ENCODE results near the gene ZRANB1. TPM values are rescaled to one million over a fixed set of nuclear protein-coding genes. Genes with fewer than 3 reads are reported as not detected.

The ZRANB1 gene
- total RNA-seq, 4 donors from 2014 or later = 25.9 to 34.2 (median 34.1) TPM

GRCh38 chr10:124921261-124921660, 20.7 kb upstream of the ZRANB1 start:
- DNase-seq (ENCODE audit: low spot score) (no peak), ATAC-seq (ENCODE audit: low FRiP score) (no peak)
- no peak for TF ChIP-seq CTCF (IDR thresholded peaks at IDR 0.05)

GRCh38 chr10:124923684-124924083, 18.2 kb upstream of the ZRANB1 start:
- TF ChIP-seq CTCF (IDR thresholded peaks at IDR 0.05) = no peak
- DNase-seq (ENCODE audit: low spot score) (no peak), ATAC-seq (ENCODE audit: low FRiP score) (no peak)

- no peak for ATAC-seq (ENCODE audit: low FRiP score)
- DNase-seq (ENCODE audit: low spot score) = no peak
- no peak for TF ChIP-seq CTCF (IDR thresholded peaks at IDR 0.05)
Observed at GRCh38 chr10:124926548-124926947, 15.4 kb upstream of the ZRANB1 start.

GRCh38 chr10:124928087-124928486, 13.8 kb upstream of the ZRANB1 start:
- no peak for TF ChIP-seq CTCF (IDR thresholded peaks at IDR 0.05)
- ATAC-seq (ENCODE audit: low FRiP score) (no peak), DNase-seq (ENCODE audit: low spot score) (no peak)

GRCh38 chr10:124928545-124928944, 13.4 kb upstream of the ZRANB1 start:
- no peak for ATAC-seq (ENCODE audit: low FRiP score)
- DNase-seq (ENCODE audit: low spot score) = no peak
- TF ChIP-seq CTCF (IDR thresholded peaks at IDR 0.05) = no peak

GRCh38 chr10:124935946-124936345, 6.0 kb upstream of the ZRANB1 start:
- no peak for ATAC-seq (ENCODE audit: low FRiP score)
- TF ChIP-seq CTCF (IDR thresholded peaks at IDR 0.05) = no peak

GRCh38 chr10:124936813-124937212, 5.1 kb upstream of the ZRANB1 start:
- ATAC-seq (ENCODE audit: low FRiP score) = no peak
- TF ChIP-seq CTCF (IDR thresholded peaks at IDR 0.05) = no peak
- DNase-seq (ENCODE audit: low spot score) = no peak

More at GRCh38 chr10:124935946-124936345, 6.0 kb upstream of the ZRANB1 start:
- no peak for DNase-seq (ENCODE audit: low spot score)
